Subcutaneous abdominal adipose tissue (tissue), 5 donors: ENCODE measurements around the gene HINT3.
"Not testable (repeated sequence)": the region's sequence is repeated elsewhere in the genome, so short reads cannot be mapped to it uniquely, and the experiment has no call there.

ENCODE experiments used
- H3K27ac ChIP-seq: one replicate; pipeline ENCODE4 v1.7.0; 2013; ENCODE audit warnings: low read depth, mild to moderate bottlenecking, inconsistent platforms, low read length, moderate library complexity
- H3K27me3 ChIP-seq, 5 donors: one replicate each; pipeline ENCODE4 v1.7.0; 2013; ENCODE audit warnings: low read length in 5 of 5, inconsistent platforms in 1 of 5; ENCODE audit not compliant: control insufficient read depth in 5 of 5, insufficient read depth in 4 of 5
- H3K36me3 ChIP-seq, 5 donors: one replicate each; pipeline ENCODE4 v1.7.0; 2013; ENCODE audit warnings: low read length in 5 of 5; ENCODE audit not compliant: control insufficient read depth in 5 of 5, insufficient read depth in 5 of 5
- H3K4me1 ChIP-seq, 5 donors: one replicate each; pipeline ENCODE4 v1.7.0; 2013; ENCODE audit warnings: low read length in 5 of 5, mild to moderate bottlenecking in 3 of 5, moderate library complexity in 1 of 5; ENCODE audit not compliant: control insufficient read depth in 5 of 5, insufficient read depth in 5 of 5
- H3K4me3 ChIP-seq, 5 donors: one replicate each; pipeline ENCODE4 v1.7.0; 2013; ENCODE audit warnings: low read length in 5 of 5, low read depth in 1 of 5
- H3K9ac ChIP-seq, 5 donors: one replicate each; pipeline ENCODE4 v1.7.0; 2013; ENCODE audit warnings: low read length in 5 of 5, mild to moderate bottlenecking in 4 of 5, moderate library complexity in 3 of 5
- H3K9me3 ChIP-seq, 5 donors: one replicate each; pipeline ENCODE4 v1.7.0; 2013; ENCODE audit warnings: low read length in 5 of 5; ENCODE audit not compliant: control insufficient read depth in 5 of 5
- donor health status: healthy.
- donor health status: healthy.
- donor health status: healthy.
- donor health status: healthy.
- donor health status: healthy.

The HINT3 gene

DNA sequence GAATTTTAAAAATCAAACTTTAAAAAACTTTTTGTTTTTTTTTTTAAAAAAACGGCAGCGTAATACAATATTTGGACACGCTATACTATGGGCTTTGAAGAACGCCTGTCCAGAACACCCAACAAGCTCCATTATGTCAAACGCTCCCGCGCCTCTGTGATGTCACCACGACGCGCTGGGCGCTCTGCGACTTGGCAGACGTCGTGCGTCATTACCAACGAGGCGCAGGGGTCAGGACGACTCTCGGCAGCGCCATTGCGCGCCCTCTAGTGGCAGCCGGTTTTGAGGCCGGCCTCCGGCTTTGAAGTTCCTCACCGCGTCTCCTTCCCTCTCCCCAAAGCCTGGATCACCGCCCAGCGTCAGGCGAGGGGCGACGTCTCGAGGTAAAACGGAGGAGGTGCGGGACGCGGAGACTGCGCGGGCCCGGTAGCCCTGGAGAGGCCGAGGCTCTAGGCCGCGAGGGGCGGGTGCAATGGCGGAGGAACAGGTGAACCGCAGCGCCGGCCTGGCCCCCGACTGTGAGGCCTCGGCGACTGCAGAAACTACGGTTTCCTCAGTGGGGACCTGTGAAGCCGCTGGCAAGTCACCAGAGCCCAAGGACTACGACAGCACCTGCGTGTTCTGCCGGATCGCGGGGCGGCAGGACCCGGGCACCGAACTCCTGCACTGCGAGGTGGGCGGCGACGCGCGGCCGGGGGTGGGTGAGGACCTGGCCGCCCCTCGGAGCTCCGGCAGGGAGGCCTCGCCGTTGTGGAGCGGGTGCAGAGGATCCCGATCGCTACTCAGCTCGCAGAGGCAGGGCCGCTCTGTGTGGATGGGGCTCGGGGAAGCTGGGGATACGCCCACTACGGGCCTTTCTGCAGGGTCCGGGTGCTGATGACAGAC is at the start of gene HINT3:
HINT3 (plus strand) TSS at position 265 of the 885 bp plus-strand sequence; CDS start at position 473, 208 bp downstream.
- peak within 1 kb of the TSS; percentile 84 to 99 (median 94) for H3K9ac ChIP-seq
- peaks cover 3 to 26% (median 19%) of the 10 kb centered on the region in 5 donors for H3K4me1 ChIP-seq
- H3K36me3 ChIP-seq = no peaks in the 10 kb centered on the region
- H3K9me3 ChIP-seq = no peaks in the 10 kb centered on the region
- peak within 1 kb of the TSS; percentile 90 for H3K27ac ChIP-seq
- peak within 1 kb of the TSS; percentile 85 to 98 (median 90) for H3K4me3 ChIP-seq
- peaks cover 0 to 8% (median 5%) of the 10 kb centered on the region in 5 donors for H3K27me3 ChIP-seq

DNA sequence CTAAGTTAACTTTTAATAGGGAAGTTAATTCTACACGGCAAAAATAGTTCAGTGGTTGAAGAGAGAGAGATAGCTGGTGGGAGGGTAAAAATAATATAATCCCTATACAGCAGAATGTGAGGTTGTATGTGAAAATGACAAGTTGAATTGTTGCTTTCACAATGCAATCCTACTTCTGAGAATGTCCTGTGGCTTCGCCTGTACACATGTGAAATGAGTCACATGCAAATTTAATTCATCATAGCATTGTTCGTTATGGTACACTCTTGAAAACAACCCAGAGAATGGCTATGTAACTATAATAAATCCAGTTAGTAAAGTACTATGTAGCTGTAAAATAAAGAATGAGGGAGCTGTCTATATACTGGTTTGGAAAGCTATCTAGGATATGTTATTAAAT is 46.0 kb upstream of the HINT3 start:
- no peaks in the 10 kb centered on the region for H3K9me3 ChIP-seq
- peaks cover 13 to 37% (median 22%) of the 10 kb centered on the region in 5 donors for H3K36me3 ChIP-seq
- no peaks in the 10 kb centered on the region for H3K27me3 ChIP-seq
- H3K27ac ChIP-seq = no peak overlapping the region
- peaks cover 0 to 7% (median 4%) of the 10 kb centered on the region in 5 donors for H3K4me1 ChIP-seq
- no peak overlapping the region for H3K4me3 ChIP-seq
- no peak overlapping the region for H3K9ac ChIP-seq

DNA sequence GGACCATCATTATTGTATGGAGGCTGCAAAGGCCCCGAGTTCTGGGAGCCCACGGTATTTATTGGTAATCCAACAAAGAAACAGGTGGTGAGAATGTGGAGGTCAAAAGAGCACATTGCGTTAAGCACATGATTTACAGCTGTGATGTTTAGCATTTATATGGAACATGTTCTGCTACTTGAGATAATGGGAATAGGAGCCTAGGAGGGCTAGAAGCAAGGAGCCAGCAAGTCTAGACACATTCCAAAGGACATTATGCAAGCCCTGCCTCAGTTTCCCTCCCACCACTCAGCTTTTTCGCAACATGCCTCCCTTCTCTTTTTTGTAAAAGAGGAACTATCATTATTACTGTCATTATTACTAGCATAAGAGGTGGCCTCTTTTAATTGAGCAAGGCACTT is 45.5 kb upstream of the HINT3 start:
- H3K4me1 ChIP-seq, H3K27me3 ChIP-seq, H3K27ac ChIP-seq, H3K4me3 ChIP-seq, H3K9ac ChIP-seq, H3K9me3 ChIP-seq: not testable (repeated sequence)
- peaks cover 19 to 42% (median 27%) of the 10 kb centered on the region in 5 donors for H3K36me3 ChIP-seq

DNA sequence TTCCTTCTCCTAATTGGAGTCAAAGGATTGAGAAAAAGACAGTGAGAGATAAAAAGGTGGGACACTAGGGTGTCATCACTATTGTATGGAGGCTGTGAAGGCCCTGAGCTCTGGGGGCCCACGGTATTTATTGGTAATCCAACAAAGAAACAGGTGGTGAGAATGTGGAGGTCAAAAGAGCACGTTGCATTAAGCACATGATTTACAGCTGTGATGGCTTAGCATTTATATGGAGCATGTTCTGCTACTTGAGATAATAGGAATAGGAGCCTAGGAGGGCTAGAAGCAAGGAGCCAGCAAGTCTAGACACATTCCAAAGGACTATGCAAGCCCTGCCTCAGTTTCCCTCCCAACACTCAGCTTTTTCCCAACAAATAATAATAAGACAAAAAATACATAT is 44.1 kb upstream of the HINT3 start:
- H3K9ac ChIP-seq, H3K4me1 ChIP-seq, H3K27ac ChIP-seq, H3K4me3 ChIP-seq, H3K9me3 ChIP-seq, H3K27me3 ChIP-seq: not testable (repeated sequence)
- H3K36me3 ChIP-seq = peaks cover 28 to 49% (median 33%) of the 10 kb centered on the region in 5 donors

DNA sequence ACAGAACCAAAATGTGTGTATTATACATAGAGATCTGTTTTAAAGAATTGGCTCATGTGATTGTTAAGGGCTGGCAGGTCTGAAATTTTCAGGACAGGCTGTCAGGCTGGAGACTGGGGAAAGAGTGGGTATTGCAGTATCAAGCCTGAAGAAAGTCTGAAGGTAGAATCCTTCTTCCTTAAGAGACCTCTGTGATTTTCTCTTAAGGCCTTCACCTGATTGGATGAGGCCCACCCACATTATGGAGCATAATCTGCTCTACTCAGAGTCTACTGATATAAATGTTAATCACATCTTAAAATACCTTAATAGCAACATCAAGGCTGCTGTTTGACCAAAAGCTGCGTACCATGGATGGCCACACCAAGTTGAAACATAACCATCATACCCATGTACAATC is 43.4 kb upstream of the HINT3 start:
- Histone ChIP-seq H3K4me1 (peaks cover 0 to 9% (median 4%) of the 10 kb centered on the region in 5 donors), H3K9me3 (no peaks in the 10 kb centered on the region), H3K27me3 (no peaks in the 10 kb centered on the region), H3K9ac (peak overlapping the region in 2 of 5 donors; percentile 27 to 53), H3K36me3 (peaks cover 27 to 47% (median 33%) of the 10 kb centered on the region in 5 donors), H3K27ac (peak overlapping the region; percentile 45), H3K4me3 (no peak overlapping the region)

DNA sequence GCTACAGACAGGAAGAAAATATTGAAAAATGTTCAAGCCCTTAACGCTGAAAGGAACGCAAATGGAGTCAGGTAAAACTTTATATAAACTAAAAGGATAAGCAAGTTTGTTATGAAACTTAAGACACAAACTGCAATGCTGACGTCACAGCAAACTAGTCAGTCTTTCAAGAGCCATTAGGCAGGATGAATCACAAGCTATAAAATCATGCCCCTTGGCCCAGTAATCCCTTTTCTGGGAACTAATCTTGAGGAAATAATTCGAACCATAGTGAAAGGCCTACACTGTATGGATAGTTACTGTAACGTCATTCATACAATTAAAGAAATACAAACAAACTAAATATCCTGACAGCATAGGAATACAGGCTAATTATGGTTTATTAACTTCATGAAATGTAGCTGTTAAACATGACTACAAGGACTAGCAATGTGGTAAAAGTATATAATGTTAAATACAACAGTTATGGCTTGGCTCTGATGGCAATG is 42.7 kb upstream of the HINT3 start:
- no peaks in the 10 kb centered on the region for H3K9me3 ChIP-seq
- H3K27me3 ChIP-seq = no peaks in the 10 kb centered on the region
- peaks cover 0 to 13% (median 8%) of the 10 kb centered on the region in 5 donors for H3K4me1 ChIP-seq
- H3K27ac ChIP-seq = peak overlapping the region; percentile 45
- H3K36me3 ChIP-seq = peaks cover 26 to 41% (median 30%) of the 10 kb centered on the region in 5 donors
- H3K4me3 ChIP-seq = no peak overlapping the region
- peak overlapping the region in 2 of 5 donors; percentile 27 to 53 for H3K9ac ChIP-seq

DNA sequence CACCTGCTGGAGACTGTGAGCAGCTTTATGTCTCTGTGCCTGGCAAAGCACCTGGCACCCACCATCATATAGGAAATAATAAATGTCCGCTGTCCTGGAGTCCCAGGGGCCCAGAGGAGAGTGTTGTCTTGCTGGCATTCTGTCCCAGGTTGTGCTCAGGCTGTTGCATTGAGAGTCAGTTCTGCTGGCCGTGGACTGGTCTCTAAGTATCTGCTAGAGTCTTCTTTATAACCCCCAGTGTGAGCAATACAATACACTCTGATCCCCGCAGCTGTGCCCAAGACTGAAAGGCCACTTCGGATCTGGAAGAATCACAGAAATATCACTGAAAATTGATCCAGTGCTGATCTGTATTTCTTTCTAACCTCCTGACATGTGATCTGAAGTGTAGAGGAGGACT is 38.3 kb upstream of the HINT3 start:
- peaks cover 38 to 54% (median 44%) of the 10 kb centered on the region in 5 donors for H3K36me3 ChIP-seq
- peaks cover 0 to 18% (median 15%) of the 10 kb centered on the region in 5 donors for H3K4me1 ChIP-seq
- no peaks in the 10 kb centered on the region for H3K27me3 ChIP-seq
- H3K9me3 ChIP-seq = no peaks in the 10 kb centered on the region
- H3K9ac ChIP-seq = peak overlapping the region in 4 of 5 donors; percentile 11 to 74 (median 66)
- peak overlapping the region; percentile 77 for H3K27ac ChIP-seq
- H3K4me3 ChIP-seq = peak overlapping the region in 1 of 5 donors; percentile 53

DNA sequence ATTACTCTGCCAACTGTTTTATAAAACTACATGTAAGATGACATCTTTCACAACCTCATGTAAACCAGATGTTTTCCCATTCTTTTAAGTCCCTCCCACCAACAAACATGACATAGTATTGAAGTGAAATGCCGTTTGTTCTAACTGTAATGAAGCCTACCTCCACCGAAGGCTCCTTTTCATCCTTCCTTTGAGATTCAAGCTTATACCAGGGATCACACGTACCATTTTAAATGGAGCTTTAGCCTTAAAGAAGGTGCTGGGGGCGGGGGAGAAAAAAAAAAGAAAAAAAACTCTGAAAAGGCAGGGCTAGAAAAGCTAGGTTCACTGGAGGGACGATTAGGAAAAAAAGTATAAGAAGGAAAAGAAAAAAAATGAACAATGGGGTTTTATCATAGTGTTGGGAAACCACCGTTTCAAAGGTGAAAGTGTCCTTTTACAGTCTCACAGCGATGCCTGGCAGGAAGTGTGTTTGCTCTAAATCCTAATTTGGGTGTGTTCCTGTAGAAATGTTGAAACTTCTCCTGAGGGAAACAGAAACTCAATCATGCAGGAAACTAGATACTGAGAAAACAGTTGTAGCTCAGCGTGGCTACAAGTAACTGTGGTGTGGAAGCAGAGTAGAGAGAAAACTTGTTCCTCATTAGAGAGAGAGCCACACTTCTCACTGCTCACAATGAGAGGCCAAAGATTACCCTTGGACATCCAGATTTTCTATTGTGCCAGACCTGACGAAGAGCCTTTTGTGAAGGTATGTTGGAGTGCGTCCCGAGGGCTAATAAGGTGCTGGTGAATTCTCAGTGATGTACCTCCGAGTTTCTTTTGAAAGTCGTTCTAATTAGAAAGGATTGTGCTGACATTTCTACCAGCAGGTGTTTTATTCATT is 37.6 kb upstream of the HINT3 start:
- H3K27ac ChIP-seq = peak overlapping the region; percentile 77
- H3K4me3 ChIP-seq = peak overlapping the region; percentile 47 to 63 (median 53)
- no peaks in the 10 kb centered on the region for H3K27me3 ChIP-seq
- peak overlapping the region; percentile 40 to 74 (median 63) for H3K9ac ChIP-seq
- H3K36me3 ChIP-seq = peaks cover 45 to 60% (median 51%) of the 10 kb centered on the region in 5 donors
- no peaks in the 10 kb centered on the region for H3K9me3 ChIP-seq
- peaks cover 0 to 19% (median 15%) of the 10 kb centered on the region in 5 donors for H3K4me1 ChIP-seq

DNA sequence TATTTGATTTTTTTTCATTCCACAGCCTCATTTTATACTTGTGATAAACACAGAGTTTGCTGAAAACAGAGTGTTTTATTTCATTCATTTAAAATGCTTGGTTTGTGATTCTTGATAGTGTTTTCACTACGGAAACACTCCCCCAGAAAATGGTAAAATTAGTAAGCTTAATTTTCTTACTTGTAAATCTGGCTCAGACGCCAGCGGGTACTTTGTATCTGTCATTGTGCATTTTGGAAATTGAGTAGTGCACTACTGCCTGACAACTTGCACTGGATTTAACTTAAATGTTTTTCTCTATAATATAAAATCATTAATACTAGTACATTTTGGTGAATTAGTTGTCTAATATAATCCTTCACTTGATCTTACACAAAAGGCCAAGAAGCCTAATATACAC is 37.0 kb upstream of the HINT3 start:
- Histone ChIP-seq H3K9ac (peak overlapping the region; percentile 40 to 74 (median 63)), H3K4me1 (peaks cover 3 to 19% (median 15%) of the 10 kb centered on the region in 5 donors), H3K36me3 (peaks cover 47 to 65% (median 57%) of the 10 kb centered on the region in 5 donors), H3K9me3 (no peaks in the 10 kb centered on the region), H3K27me3 (no peaks in the 10 kb centered on the region), H3K4me3 (peak overlapping the region; percentile 47 to 63 (median 53)), H3K27ac (peak overlapping the region; percentile 77)
